Activated naive CD4-positive, alpha-beta T cell treated with Interleukin-2 at 50 U/mL for 16 hours (primary cell): ENCODE results near the gene DYNC2I2.
"Not testable (repeated sequence)": the region's sequence is repeated elsewhere in the genome, so short reads cannot be mapped to it uniquely, and the experiment has no call there.

Source experiments
- DNase-seq: peaks from one replicate; pipeline ENCODE4 v3.0.0-alpha.2; 2020

The DYNC2I2 gene

GRCh38 chr9:128685636-128686489 lies 29.2 kb upstream of the DYNC2I2 start:
- DNase-seq, result peak; percentile 54

- DNase-seq, result peak; percentile 78
Measured at GRCh38 chr9:128684325-128685199, 27.9 kb upstream of the DYNC2I2 start.

- no peak for DNase-seq
Measured at GRCh38 chr9:128684065-128684324, 27.3 kb upstream of the DYNC2I2 start.

GRCh38 chr9:128683340-128684064 lies 26.9 kb upstream of the DYNC2I2 start:
- DNase-seq, result peak; percentile 28

GRCh38 chr9:128677794-128678193 lies 21.1 kb upstream of the DYNC2I2 start:
- DNase-seq, result no peak

- no peak for DNase-seq
Measured at GRCh38 chr9:128675382-128675781, 18.7 kb upstream of the DYNC2I2 start.

- no peak for DNase-seq
Measured at GRCh38 chr9:128669786-128670185, 13.1 kb upstream of the DYNC2I2 start.

GRCh38 chr9:128666481-128666941 lies 9.9 kb upstream of the DYNC2I2 start:
- not testable (repeated sequence) for DNase-seq

GRCh38 chr9:128657796-128658195 lies 1.1 kb upstream of the DYNC2I2 start:
- DNase-seq, result no peak

GRCh38 chr9:128657344-128657704 lies 677 bp upstream of the DYNC2I2 start:
- no peak for DNase-seq

GRCh38 chr9:128654481-128654880 lies 2.2 kb downstream of the DYNC2I2 start:
- DNase-seq, result no peak

- DNase-seq, result no peak
Measured at GRCh38 chr9:128653908-128654307, 2.7 kb downstream of the DYNC2I2 start.

- DNase-seq, result no peak
Measured at GRCh38 chr9:128651798-128652197, 4.8 kb downstream of the DYNC2I2 start.

GRCh38 chr9:128648206-128648605 lies 8.4 kb downstream of the DYNC2I2 start:
- peak; percentile 73 for DNase-seq

- DNase-seq, result no peak
Measured at GRCh38 chr9:128643519-128644300, 12.9 kb downstream of the DYNC2I2 start.

- no peak for DNase-seq
Measured at GRCh38 chr9:128642675-128643245, 13.9 kb downstream of the DYNC2I2 start.

GRCh38 chr9:128640603-128641002 lies 16.0 kb downstream of the DYNC2I2 start:
- DNase-seq, result no peak

- no peak for DNase-seq
Measured at GRCh38 chr9:128638580-128638979, 18.1 kb downstream of the DYNC2I2 start.

GRCh38 chr9:128637656-128638055 lies 19.0 kb downstream of the DYNC2I2 start:
- DNase-seq, result no peak

GRCh38 chr9:128636556-128637530 lies 19.8 kb downstream of the DYNC2I2 start:
- DNase-seq, result no peak

- DNase-seq, result no peak
Measured at GRCh38 chr9:128636024-128636390, 20.6 kb downstream of the DYNC2I2 start.
